Measurements from ENCODE around the gene HLA-DOB.
A peak's percentile ranks its signal among the peaks of the same experiment; 100 is the strongest.

HLA-DOB gene

GRCh38 chr6:32763421-32763820, 53.4 kb downstream of the HLA-DOB start, which contains the start of gene HLA-DQB2:
HLA-DQB2 (minus strand) TSS chr6:32763532; CDS start chr6:32763470, 62 bp downstream.
- peak; percentile 31 for DNase-seq (ENCODE audit: low read depth)
- TF ChIP-seq CTCF (conservative IDR thresholded peaks at IDR 0.05; ENCODE audit: low read depth, low read length) = no peak
- H3K4me3 ChIP-seq (ENCODE audit: low read depth, low read length) = no peak within 1 kb of the TSS

Data from choroid plexus epithelial cell (primary cell).